ENCODE data around the gene PABPN1L. TPM values are rescaled to one million over a fixed set of nuclear protein-coding genes. Genes with fewer than 3 reads are reported as not detected.
A peak's percentile ranks its signal among the peaks of the same experiment; 100 is the strongest.
"Not testable (repeated sequence)": the region's sequence is repeated elsewhere in the genome, so short reads cannot be mapped to it uniquely, and the experiment has no call there.

The PABPN1L gene
- total and polyA plus RNA-seq, 2 experiments from 2014 or later, result not detected

DNA sequence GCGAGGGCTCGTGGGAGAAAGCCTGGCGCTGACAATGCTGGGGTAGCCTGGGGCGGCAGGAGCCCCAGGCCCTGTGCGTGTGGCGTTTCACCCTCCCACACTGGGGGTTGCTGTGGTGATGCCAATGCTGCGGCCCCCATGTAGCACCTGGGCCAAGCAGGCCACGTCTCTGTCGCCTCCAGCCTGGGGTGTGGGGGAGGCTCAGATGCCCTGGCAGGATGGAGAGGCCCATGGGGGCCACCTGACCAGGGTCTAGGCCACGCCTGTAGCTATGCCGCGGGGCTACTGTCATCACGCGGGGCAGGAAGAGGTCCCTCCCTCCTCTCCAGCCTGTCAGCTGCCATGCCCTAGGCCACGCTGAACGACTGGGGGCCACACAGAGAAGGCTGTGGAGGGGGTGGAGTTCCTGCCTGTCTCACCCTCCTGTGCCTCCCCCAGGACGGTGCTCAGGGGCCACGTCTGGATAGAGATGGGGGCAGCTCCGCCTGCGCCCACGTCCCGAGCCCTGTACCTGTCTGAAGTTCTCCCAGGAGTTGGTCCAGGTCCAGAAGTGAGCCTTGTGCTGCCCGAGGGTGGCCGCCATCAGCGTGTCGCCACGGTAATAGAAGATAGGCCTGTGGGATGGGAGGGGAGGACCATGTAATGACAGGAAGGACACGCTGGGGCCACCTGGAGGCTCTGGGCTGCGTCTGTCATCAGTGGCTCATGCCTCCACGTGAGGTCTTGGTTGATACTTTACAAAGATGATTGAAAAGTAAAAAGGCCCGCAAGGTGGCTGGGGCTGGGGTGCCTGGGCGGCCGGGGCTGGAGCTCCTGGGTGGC is 42.0 kb downstream of the PABPN1L start:
- Mint-ChIP-seq H3K9me3 (no peaks in the 10 kb centered on the region; the same call in 2 of the 3 replicates), H3K27ac (no peak overlapping the region), H3K4me1 (no peaks in the 10 kb centered on the region; the same call in 2 of the 3 replicates), H3K36me3 (ENCODE audit: low read depth) (peaks cover 3% of the 10 kb centered on the region; the same call in 2 of the 3 replicates), H3K4me3 (no peak overlapping the region), H3K27me3 (ENCODE audit: insufficient read depth, low read depth, poor library complexity) (peaks cover 2% of the 10 kb centered on the region)
- Histone ChIP-seq H3K9me2 (ENCODE audit: insufficient read depth) (no peaks in the 10 kb centered on the region), H2AFZ (no peak overlapping the region), H3K36me3 (ENCODE audit: insufficient read depth) (no peaks in the 10 kb centered on the region), H3K27me3 (ENCODE audit: insufficient read depth) (no peaks in the 10 kb centered on the region), H3K27ac (ENCODE audit: low read depth) (no peak overlapping the region), H3K79me2 (replicated peaks; ENCODE audit: insufficient read depth) (no peaks in the 10 kb centered on the region), H4K20me1 (replicated peaks; ENCODE audit: insufficient read depth) (no peaks in the 10 kb centered on the region), H3K4me2 (no peak overlapping the region), H3K4me3 (no peak overlapping the region), H3K4me1 (ENCODE audit: insufficient read depth) (no peaks in the 10 kb centered on the region), H3F3A (replicated peaks; ENCODE audit: low read depth) (no peaks in the 10 kb centered on the region)
- TF ChIP-seq, protein P1, sequence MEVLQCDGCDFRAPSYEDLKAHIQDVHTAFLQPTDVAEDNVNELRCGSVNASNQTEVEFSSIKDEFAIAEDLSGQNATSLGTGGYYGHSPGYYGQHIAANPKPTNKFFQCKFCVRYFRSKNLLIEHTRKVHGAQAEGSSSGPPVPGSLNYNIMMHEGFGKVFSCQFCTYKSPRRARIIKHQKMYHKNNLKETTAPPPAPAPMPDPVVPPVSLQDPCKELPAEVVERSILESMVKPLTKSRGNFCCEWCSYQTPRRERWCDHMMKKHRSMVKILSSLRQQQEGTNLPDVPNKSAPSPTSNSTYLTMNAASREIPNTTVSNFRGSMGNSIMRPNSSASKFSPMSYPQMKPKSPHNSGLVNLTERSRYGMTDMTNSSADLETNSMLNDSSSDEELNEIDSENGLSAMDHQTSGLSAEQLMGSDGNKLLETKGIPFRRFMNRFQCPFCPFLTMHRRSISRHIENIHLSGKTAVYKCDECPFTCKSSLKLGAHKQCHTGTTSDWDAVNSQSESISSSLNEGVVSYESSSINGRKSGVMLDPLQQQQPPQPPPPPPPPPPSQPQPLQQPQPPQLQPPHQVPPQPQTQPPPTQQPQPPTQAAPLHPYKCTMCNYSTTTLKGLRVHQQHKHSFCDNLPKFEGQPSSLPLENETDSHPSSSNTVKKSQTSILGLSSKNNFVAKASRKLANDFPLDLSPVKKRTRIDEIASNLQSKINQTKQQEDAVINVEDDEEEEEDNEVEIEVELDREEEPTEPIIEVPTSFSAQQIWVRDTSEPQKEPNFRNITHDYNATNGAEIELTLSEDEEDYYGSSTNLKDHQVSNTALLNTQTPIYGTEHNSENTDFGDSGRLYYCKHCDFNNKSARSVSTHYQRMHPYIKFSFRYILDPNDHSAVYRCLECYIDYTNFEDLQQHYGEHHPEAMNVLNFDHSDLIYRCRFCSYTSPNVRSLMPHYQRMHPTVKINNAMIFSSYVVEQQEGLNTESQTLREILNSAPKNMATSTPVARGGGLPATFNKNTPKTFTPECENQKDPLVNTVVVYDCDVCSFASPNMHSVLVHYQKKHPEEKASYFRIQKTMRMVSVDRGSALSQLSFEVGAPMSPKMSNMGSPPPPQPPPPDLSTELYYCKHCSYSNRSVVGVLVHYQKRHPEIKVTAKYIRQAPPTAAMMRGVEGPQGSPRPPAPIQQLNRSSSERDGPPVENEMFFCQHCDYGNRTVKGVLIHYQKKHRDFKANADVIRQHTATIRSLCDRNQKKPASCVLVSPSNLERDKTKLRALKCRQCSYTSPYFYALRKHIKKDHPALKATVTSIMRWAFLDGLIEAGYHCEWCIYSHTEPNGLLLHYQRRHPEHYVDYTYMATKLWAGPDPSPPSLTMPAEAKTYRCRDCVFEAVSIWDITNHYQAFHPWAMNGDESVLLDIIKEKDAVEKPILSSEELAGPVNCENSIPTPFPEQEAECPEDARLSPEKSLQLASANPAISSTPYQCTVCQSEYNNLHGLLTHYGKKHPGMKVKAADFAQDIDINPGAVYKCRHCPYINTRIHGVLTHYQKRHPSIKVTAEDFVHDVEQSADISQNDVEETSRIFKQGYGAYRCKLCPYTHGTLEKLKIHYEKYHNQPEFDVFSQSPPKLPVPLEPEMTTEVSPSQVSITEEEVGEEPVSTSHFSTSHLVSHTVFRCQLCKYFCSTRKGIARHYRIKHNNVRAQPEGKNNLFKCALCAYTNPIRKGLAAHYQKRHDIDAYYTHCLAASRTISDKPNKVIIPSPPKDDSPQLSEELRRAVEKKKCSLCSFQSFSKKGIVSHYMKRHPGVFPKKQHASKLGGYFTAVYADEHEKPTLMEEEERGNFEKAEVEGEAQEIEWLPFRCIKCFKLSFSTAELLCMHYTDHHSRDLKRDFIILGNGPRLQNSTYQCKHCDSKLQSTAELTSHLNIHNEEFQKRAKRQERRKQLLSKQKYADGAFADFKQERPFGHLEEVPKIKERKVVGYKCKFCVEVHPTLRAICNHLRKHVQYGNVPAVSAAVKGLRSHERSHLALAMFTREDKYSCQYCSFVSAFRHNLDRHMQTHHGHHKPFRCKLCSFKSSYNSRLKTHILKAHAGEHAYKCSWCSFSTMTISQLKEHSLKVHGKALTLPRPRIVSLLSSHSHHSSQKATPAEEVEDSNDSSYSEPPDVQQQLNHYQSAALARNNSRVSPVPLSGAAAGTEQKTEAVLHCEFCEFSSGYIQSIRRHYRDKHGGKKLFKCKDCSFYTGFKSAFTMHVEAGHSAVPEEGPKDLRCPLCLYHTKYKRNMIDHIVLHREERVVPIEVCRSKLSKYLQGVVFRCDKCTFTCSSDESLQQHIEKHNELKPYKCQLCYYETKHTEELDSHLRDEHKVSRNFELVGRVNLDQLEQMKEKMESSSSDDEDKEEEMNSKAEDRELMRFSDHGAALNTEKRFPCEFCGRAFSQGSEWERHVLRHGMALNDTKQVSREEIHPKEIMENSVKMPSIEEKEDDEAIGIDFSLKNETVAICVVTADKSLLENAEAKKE (CRISPR knock-in tag; IDR thresholded peaks at IDR 0.05), result no peak
- TF ChIP-seq, protein P2, sequence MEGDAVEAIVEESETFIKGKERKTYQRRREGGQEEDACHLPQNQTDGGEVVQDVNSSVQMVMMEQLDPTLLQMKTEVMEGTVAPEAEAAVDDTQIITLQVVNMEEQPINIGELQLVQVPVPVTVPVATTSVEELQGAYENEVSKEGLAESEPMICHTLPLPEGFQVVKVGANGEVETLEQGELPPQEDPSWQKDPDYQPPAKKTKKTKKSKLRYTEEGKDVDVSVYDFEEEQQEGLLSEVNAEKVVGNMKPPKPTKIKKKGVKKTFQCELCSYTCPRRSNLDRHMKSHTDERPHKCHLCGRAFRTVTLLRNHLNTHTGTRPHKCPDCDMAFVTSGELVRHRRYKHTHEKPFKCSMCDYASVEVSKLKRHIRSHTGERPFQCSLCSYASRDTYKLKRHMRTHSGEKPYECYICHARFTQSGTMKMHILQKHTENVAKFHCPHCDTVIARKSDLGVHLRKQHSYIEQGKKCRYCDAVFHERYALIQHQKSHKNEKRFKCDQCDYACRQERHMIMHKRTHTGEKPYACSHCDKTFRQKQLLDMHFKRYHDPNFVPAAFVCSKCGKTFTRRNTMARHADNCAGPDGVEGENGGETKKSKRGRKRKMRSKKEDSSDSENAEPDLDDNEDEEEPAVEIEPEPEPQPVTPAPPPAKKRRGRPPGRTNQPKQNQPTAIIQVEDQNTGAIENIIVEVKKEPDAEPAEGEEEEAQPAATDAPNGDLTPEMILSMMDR (conservative IDR thresholded peaks at IDR 0.05; ENCODE audit: low read depth in 2 of 2), result peak in 1 of 2 experiments; percentile 26; a peak in 2 of 4 replicates
- DNase-seq (ENCODE audit: low spot score), result no peak
- ATAC-seq, result no peak

DNA sequence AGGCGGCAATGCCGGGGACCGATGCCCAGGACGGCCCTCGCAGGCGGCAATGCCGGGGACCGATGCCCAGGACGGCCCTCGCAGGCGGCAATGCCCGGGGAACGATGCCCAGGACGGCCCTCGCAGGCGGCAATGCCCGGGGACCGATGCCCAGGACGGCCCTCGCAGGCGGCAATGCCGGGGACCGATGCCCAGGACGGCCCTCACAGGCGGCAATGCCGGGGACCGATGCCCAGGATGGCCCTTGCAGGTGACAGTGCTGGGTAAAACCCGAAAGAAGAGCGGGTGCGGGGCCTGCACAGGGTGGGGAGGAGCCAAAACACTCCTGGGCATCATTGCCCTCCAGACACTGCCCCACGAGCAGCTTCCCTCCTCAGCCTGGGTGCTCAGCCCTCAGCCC is 42.8 kb downstream of the PABPN1L start:
- not testable (repeated sequence) for H3K4me3 ChIP-seq; H3K4me1 Mint-ChIP-seq; H3K27ac ChIP-seq (ENCODE audit: low read depth); H3K27ac Mint-ChIP-seq; H4K20me1 ChIP-seq (replicated peaks; ENCODE audit: insufficient read depth); H3K27me3 Mint-ChIP-seq (ENCODE audit: insufficient read depth, low read depth, poor library complexity); H2AFZ ChIP-seq; ATAC-seq; H3K36me3 ChIP-seq (ENCODE audit: insufficient read depth); H3F3A ChIP-seq (replicated peaks; ENCODE audit: low read depth); H3K4me3 Mint-ChIP-seq; H3K9me3 Mint-ChIP-seq; H3K9me2 ChIP-seq (ENCODE audit: insufficient read depth); DNase-seq (ENCODE audit: low spot score); H3K27me3 ChIP-seq (ENCODE audit: insufficient read depth); H3K79me2 ChIP-seq (replicated peaks; ENCODE audit: insufficient read depth); H3K4me1 ChIP-seq (ENCODE audit: insufficient read depth); H3K4me2 ChIP-seq; H3K36me3 Mint-ChIP-seq (ENCODE audit: low read depth)

All from GM23338 (cell line).